Measurements from ENCODE around the gene RAB7A.
"Not testable (repeated sequence)": the region's sequence is repeated elsewhere in the genome, so short reads cannot be mapped to it uniquely, and the experiment has no call there.

The RAB7A gene

GRCh38 chr3:128712848-128713247 lies 13.1 kb upstream of the RAB7A start:
- DNase-seq (ENCODE audit: low read depth): no peak

- DNase-seq (ENCODE audit: low read depth): no peak
These were observed 11.0 kb upstream of the RAB7A start for GRCh38 chr3:128714887-128715491.

- DNase-seq (ENCODE audit: low read depth): not testable (repeated sequence)
These were observed 7.1 kb upstream of the RAB7A start for GRCh38 chr3:128718892-128719291.

GRCh38 chr3:128720891-128721290 lies 5.1 kb upstream of the RAB7A start:
- DNase-seq (ENCODE audit: low read depth): no peak

- DNase-seq (ENCODE audit: low read depth): no peak
These were observed 2.5 kb upstream of the RAB7A start for GRCh38 chr3:128723477-128723876.

GRCh38 chr3:128725547-128726022 lies 398 bp upstream of the RAB7A start:
- DNase-seq (ENCODE audit: low read depth): no peak

GRCh38 chr3:128727059-128727458 lies 1.1 kb downstream of the RAB7A start:
- DNase-seq (ENCODE audit: low read depth): no peak

- DNase-seq (ENCODE audit: low read depth): no peak
These were observed 1.5 kb downstream of the RAB7A start for GRCh38 chr3:128727485-128727884.

- no peak for DNase-seq (ENCODE audit: low read depth)
These were observed 2.0 kb downstream of the RAB7A start for GRCh38 chr3:128727996-128728395.

GRCh38 chr3:128728521-128728920 lies 2.5 kb downstream of the RAB7A start:
- DNase-seq (ENCODE audit: low read depth): not testable (repeated sequence)

- no peak for DNase-seq (ENCODE audit: low read depth)
These were observed 4.5 kb downstream of the RAB7A start for GRCh38 chr3:128730471-128730870.

GRCh38 chr3:128734523-128735189 lies 8.7 kb downstream of the RAB7A start:
- no peak for DNase-seq (ENCODE audit: low read depth)

GRCh38 chr3:128735287-128735686 lies 9.3 kb downstream of the RAB7A start:
- DNase-seq (ENCODE audit: low read depth): no peak

- no peak for DNase-seq (ENCODE audit: low read depth)
These were observed 9.9 kb downstream of the RAB7A start for GRCh38 chr3:128735884-128736283.

- no peak for DNase-seq (ENCODE audit: low read depth)
These were observed 10.6 kb downstream of the RAB7A start for GRCh38 chr3:128736601-128737000.

GRCh38 chr3:128740621-128741020 lies 14.6 kb downstream of the RAB7A start:
- DNase-seq (ENCODE audit: low read depth): no peak

- no peak for DNase-seq (ENCODE audit: low read depth)
These were observed 17.0 kb downstream of the RAB7A start for GRCh38 chr3:128742821-128743594.

GRCh38 chr3:128745742-128746141 lies 19.8 kb downstream of the RAB7A start:
- no peak for DNase-seq (ENCODE audit: low read depth)

- no peak for DNase-seq (ENCODE audit: low read depth)
These were observed 20.9 kb downstream of the RAB7A start for GRCh38 chr3:128746881-128747280.

GRCh38 chr3:128748557-128748956 lies 22.6 kb downstream of the RAB7A start:
- no peak for DNase-seq (ENCODE audit: low read depth)

- DNase-seq (ENCODE audit: low read depth): no peak
These were observed 23.1 kb downstream of the RAB7A start for GRCh38 chr3:128749035-128749434.

- DNase-seq (ENCODE audit: low read depth): not testable (repeated sequence)
These were observed 23.6 kb downstream of the RAB7A start for GRCh38 chr3:128749561-128749960.

GRCh38 chr3:128753715-128754114 lies 27.7 kb downstream of the RAB7A start:
- DNase-seq (ENCODE audit: low read depth): no peak

All from stimulated activated CD8-positive, alpha-beta memory T cell treated with anti-CD3 and anti-CD28 coated beads, Interleukin-4, amount 100 ng/mL, for 24 hours (primary cell).